Spleen (tissue), 11 donors: ENCODE data around the gene CPSF4L. TPM values are rescaled to one million over a fixed set of nuclear protein-coding genes. Genes with fewer than 3 reads are reported as not detected.

Experiments
- DNase-seq: peaks from one replicate; pipeline ENCODE4 v3.0.0-alpha.2; 2020
- H3K27ac ChIP-seq, 8 donors: fragments of 200-600 bp; sonication (generic) in 7 of 8; 1 replicate in 4 of 8; 2 replicates in 4 of 8; pipeline versions ENCODE4 v1.5.0 to v1.8.0; 2016 to 2021; ENCODE audit warnings: inconsistent platforms in 4 of 8, mild to moderate bottlenecking in 4 of 8, moderate library complexity in 1 of 8
- H3K27me3 ChIP-seq, 7 donors: fragments of 200-600 bp; sonication (generic) in 6 of 7; replicated peaks in 1 of 7; 1 replicate in 4 of 7; 2 replicates in 3 of 7; pipeline versions ENCODE4 v1.5.0 to v1.8.0; 2016 to 2021; ENCODE audit warnings: inconsistent platforms in 3 of 7, mild to moderate bottlenecking in 1 of 7
- H3K36me3 ChIP-seq, 6 donors: fragments of 200-600 bp; sonication (generic) in 5 of 6; 1 replicate in 4 of 6; 2 replicates in 2 of 6; pipeline versions ENCODE4 v1.5.0 to v1.8.0; 2016 to 2021; ENCODE audit warnings: inconsistent platforms in 2 of 6
- H3K4me1 ChIP-seq, 6 donors: fragments of 200-600 bp; sonication (generic) in 5 of 6; 1 replicate in 3 of 6; 2 replicates in 3 of 6; pipeline versions ENCODE4 v1.5.0 to v1.8.0; 2016 to 2021; ENCODE audit warnings: inconsistent platforms in 3 of 6
- H3K4me3 ChIP-seq, 8 donors: fragments of 200-600 bp; sonication (generic) in 7 of 8; 1 replicate in 4 of 8; 2 replicates in 4 of 8; pipeline versions ENCODE4 v1.5.0 to v1.8.0; 2016 to 2021; ENCODE audit warnings: inconsistent platforms in 4 of 8, mild to moderate bottlenecking in 4 of 8, moderate library complexity in 2 of 8
- H3K9me3 ChIP-seq, 8 donors: fragments of 200-600 bp; sonication (generic) in 7 of 8; 1 replicate in 4 of 8; 2 replicates in 4 of 8; pipeline versions ENCODE4 v1.5.0 to v1.8.0; 2016 to 2021; ENCODE audit warnings: inconsistent platforms in 4 of 8
- POLR2A ChIP-seq, 3 donors: fragments of 450-650 bp; IDR thresholded peaks; one replicate each; pipeline ENCODE4 v1.5.1; 2017; ENCODE audit warnings: antibody characterized with exemption in 3 of 3, mild to moderate bottlenecking in 1 of 3
- POLR2AphosphoS5 ChIP-seq, 3 donors: sonication (generic); formaldehyde crosslinking; IDR thresholded peaks; one replicate each; pipeline ENCODE4 v1.5.1; 2017; ENCODE audit warnings: antibody characterized with exemption in 3 of 3
- WGBS, 5 donors: extraction: QIAGEN DNeasy Blood & Tissue Kit in 3 of 5; methylation state at CpG; one replicate each; pipeline versions ENCODE4 v1.1.5 to v1.1.7; 2013 to 2018; 5-methylcytosine and 5-hydroxymethylcytosine counted together
- intact Hi-C: fragments of 100-400 bp; cut with DNase I; formaldehyde crosslinking; loops from one replicate; pipeline ENCODE4 v1.15.0; 2023; ENCODE audit warnings: low total_unique reads
- polyA plus RNA-seq, 3 donors: library from polyadenylated mRNA; stranded (reverse); fragments of 200-250 nt; gene quantifications; one replicate each; pipeline ENCODE4 v1.2.1, GENCODE V29; 2013
- total RNA-seq, 7 donors: library from RNA; depleted of rRNA in 3 of 7; stranded (reverse); fragments of >200 nt in 3 of 7; fragmentation: NEBNext Ultra II Directional in 4 of 7; extraction: Animal tissue kit (Norgen Biotek cat#: 25700) in 4 of 7; gene quantifications; one replicate each; pipeline versions ENCODE4 v1.1.0 to v1.2.1, GENCODE V29; 2016 to 2021
- TF ChIP-seq, protein P1 (sequence below), 11 experiments: fragments of 200-600 bp in 7 of 11; fragments of 450-650 bp in 4 of 11; sonication (generic) in 4 of 11; IDR thresholded peaks in 8 of 11; conservative IDR thresholded peaks in 3 of 11; 1 replicate in 7 of 11; 2 replicates in 4 of 11; pipeline versions ENCODE4 v1.4.0 to v1.8.0; 2016 to 2021; ENCODE audit warnings: antibody characterized with exemption in 11 of 11, inconsistent platforms in 4 of 11, mild to moderate bottlenecking in 1 of 11
- donor health status: healthy with polysubstance abuse.
- donor health status: DM: no; HTN: no; CAD: no; lungs with moderate emphysema.
- donor health status: DM: no; HTN: no; CAD: no.
- donor health status: Bipolar disorder and iron deficiency.
- donor health status: healthy.
- donor health status: DM: no; HTN: no; CAD: no.
- donor health status: DM: yes; HTN: yes; CAD: no.

CPSF4L gene
- total and polyA plus RNA-seq, 10 donors: not detected

GRCh38 chr17:73240561-73240960, 21.1 kb downstream of the CPSF4L start:
- intact Hi-C loops: no loop called here
- no peaks in the 10 kb centered on the region for H3K27me3 ChIP-seq
- H3K4me3 ChIP-seq: no peak overlapping the region
- H3K36me3 ChIP-seq: peaks cover 0 to 73% (median 34%) of the 10 kb centered on the region in 6 donors
- no peak for DNase-seq
- no peak overlapping the region for H3K27ac ChIP-seq
- WGBS, 5 donors: 40 to 67% (median 50%) methylated on average over 2 of the region's 2 CpGs
- H3K9me3 ChIP-seq: no peaks in the 10 kb centered on the region
- TF ChIP-seq, protein P1, sequence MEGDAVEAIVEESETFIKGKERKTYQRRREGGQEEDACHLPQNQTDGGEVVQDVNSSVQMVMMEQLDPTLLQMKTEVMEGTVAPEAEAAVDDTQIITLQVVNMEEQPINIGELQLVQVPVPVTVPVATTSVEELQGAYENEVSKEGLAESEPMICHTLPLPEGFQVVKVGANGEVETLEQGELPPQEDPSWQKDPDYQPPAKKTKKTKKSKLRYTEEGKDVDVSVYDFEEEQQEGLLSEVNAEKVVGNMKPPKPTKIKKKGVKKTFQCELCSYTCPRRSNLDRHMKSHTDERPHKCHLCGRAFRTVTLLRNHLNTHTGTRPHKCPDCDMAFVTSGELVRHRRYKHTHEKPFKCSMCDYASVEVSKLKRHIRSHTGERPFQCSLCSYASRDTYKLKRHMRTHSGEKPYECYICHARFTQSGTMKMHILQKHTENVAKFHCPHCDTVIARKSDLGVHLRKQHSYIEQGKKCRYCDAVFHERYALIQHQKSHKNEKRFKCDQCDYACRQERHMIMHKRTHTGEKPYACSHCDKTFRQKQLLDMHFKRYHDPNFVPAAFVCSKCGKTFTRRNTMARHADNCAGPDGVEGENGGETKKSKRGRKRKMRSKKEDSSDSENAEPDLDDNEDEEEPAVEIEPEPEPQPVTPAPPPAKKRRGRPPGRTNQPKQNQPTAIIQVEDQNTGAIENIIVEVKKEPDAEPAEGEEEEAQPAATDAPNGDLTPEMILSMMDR (IDR thresholded peaks at IDR 0.05 in 8 of 11, conservative IDR thresholded peaks at IDR 0.05 in 3 of 11): no peak
- TF ChIP-seq POLR2AphosphoS5 (IDR thresholded peaks at IDR 0.05) (no peak), POLR2A (IDR thresholded peaks at IDR 0.05) (no peak)
- peaks cover 0 to 45% (median 21%) of the 10 kb centered on the region in 6 donors for H3K4me1 ChIP-seq

DNA sequence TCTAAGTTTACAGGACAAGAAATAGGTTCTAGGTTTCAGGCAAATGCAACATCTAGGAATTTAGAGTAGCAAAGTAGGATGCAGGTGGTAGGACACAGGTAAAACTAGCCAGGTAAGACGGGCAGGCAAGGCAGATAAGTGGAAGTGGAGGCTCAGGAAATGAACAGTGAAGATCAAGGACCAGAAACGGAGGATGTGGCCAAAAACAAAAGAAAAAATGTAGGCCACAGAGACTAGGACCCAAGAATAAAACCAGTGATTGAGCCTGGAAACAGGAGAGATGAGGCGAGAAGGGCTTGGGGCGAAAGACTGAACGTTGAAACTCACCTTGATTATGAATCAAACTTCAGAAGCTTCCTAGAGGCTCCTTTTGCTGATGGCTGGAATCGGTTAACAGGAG, 24.0 kb downstream of the CPSF4L start:
- DNase-seq: no peak
- Histone ChIP-seq H3K9me3 (no peaks in the 10 kb centered on the region), H3K27ac (peak overlapping the region in 1 of 8 donors; percentile 13), H3K36me3 (peaks cover 0 to 53% (median 18%) of the 10 kb centered on the region in 6 donors), H3K27me3 (no peaks in the 10 kb centered on the region), H3K4me1 (peaks cover 3 to 64% (median 35%) of the 10 kb centered on the region in 6 donors), H3K4me3 (no peak overlapping the region)
- WGBS, 5 donors: 52 to 63% (median 59%) methylated on average over 6 of the region's 6 CpGs
- intact Hi-C loops: no loop called here
- TF ChIP-seq, protein P1 (IDR thresholded peaks at IDR 0.05 in 8 of 11, conservative IDR thresholded peaks at IDR 0.05 in 3 of 11): no peak
- TF ChIP-seq POLR2A (IDR thresholded peaks at IDR 0.05) (no peak), POLR2AphosphoS5 (IDR thresholded peaks at IDR 0.05) (no peak)

DNA sequence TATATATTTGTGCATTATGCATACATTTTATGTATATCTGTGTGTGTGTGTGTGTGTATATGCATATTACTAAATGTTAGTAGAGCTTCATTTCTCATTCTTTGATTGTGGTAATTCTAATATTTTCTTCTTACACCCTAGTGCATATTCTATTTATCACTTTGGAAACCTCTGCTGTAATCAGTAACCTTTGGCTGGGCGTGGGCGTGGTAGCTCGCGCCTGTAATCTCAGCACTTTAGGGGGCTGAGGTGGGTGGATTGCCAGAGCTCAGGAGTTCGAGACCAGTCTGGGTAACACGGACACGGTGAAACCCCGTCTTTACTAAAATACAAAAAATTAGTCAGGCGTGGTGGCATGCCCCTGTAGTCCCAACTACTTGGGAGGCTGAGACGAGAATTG, 26.9 kb downstream of the CPSF4L start:
- intact Hi-C loops: loop anchor here (5.0 kb wide), 1 partner anchor 37 kb away; no protein-coding TSS in a partner anchor
- H3K36me3 ChIP-seq: peaks cover 0 to 36% (median 13%) of the 10 kb centered on the region in 6 donors
- no peak overlapping the region for H3K27ac ChIP-seq
- H3K4me3 ChIP-seq: no peak overlapping the region
- peaks cover 14 to 77% (median 51%) of the 10 kb centered on the region in 6 donors for H3K4me1 ChIP-seq
- 88 to 94% (median 92%) methylated on average over 10 of the region's 10 CpGs for WGBS, 5 donors
- TF ChIP-seq, protein P1 (IDR thresholded peaks at IDR 0.05 in 8 of 11, conservative IDR thresholded peaks at IDR 0.05 in 3 of 11): no peak
- TF ChIP-seq POLR2A (IDR thresholded peaks at IDR 0.05) (no peak), POLR2AphosphoS5 (IDR thresholded peaks at IDR 0.05) (no peak)
- H3K9me3 ChIP-seq: no peaks in the 10 kb centered on the region
- H3K27me3 ChIP-seq: no peaks in the 10 kb centered on the region
- DNase-seq: no peak

DNA sequence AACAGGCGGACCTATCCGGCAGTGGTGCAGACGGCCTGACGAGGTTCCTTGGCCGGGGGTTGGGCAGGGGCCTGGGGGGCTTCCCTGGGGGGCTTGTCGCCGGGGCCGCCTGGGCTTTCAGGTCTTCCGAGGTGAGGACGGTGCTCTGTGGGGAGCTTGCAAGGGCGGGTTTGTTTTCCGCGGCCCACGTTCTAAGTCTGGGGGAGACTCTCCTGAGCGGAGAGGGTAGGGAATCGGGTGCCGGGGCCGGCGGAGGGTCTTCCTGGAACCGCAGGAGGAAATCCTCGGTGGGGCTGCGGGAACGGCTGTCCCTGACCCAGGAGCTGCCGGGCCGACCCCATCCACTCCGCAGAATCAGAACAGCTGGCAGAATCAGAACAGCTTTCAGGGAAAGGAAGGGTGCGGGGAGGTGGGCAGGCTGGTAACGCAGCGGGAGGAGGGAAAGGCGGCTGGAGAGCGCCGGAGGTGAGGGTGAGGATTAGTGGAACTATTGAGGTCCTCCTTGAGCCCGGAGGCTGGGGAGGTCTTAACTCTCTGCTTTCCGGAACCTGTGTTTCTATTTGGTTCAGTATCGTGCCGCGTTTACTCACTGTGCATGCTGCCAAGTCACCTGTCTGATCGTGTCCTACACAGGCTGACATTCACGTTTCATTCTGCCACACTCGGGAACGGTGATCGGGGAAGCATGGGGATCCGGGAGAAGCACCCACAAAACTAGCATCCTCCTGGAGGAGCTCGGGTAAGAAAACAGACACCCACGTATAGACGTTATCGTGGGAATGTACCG, 28.9 kb downstream of the CPSF4L start:
- H3K4me3 ChIP-seq: peak overlapping the region; percentile 80 to 99 (median 92)
- no peaks in the 10 kb centered on the region for H3K27me3 ChIP-seq
- H3K4me1 ChIP-seq: peaks cover 26 to 81% (median 59%) of the 10 kb centered on the region in 6 donors
- H3K9me3 ChIP-seq: no peaks in the 10 kb centered on the region
- WGBS, 5 donors: 1% methylated on average over 47 to 48 of the region's 48 CpGs
- TF ChIP-seq POLR2AphosphoS5 (IDR thresholded peaks at IDR 0.05): no peak
- intact Hi-C loops: loop anchor here (5.0 kb wide), 1 partner anchor 35 kb away; no protein-coding TSS in a partner anchor
- H3K27ac ChIP-seq: peak overlapping the region; percentile 73 to 92 (median 88)
- DNase-seq: peak; percentile 92
- peaks cover 0 to 28% (median 13%) of the 10 kb centered on the region in 6 donors for H3K36me3 ChIP-seq
